H9 (cell line): ENCODE data around the gene WDR6. TPM values are rescaled to one million over a fixed set of nuclear protein-coding genes. Genes with fewer than 3 reads are reported as not detected.

Source experiments
- DNase-seq: peaks from one replicate; pipeline ENCODE4 v3.0.0-alpha.2; 2017
- H2AFZ ChIP-seq: one replicate; pipeline ENCODE4 v1.6.1; 2013; ENCODE audit warnings: mild to moderate bottlenecking, low read length, control low read depth, moderate library complexity
- H2AK5ac ChIP-seq: 2 replicates; pipeline ENCODE4 v1.6.1; 2013; ENCODE audit warnings: low read length, control low read depth, mixed read lengths; ENCODE audit not compliant: insufficient read length
- H2BK120ac ChIP-seq: one replicate; pipeline ENCODE4 v1.6.1; 2013; ENCODE audit warnings: low read depth, mild to moderate bottlenecking, low read length, control low read depth, inconsistent platforms; ENCODE audit not compliant: poor library complexity, severe bottlenecking
- H2BK12ac ChIP-seq: 2 replicates; pipeline ENCODE4 v1.6.1; 2013; ENCODE audit warnings: low read length, control low read depth, mixed read lengths, low read depth; ENCODE audit not compliant: insufficient read length
- H2BK15ac ChIP-seq: 2 replicates; pipeline ENCODE4 v1.6.1; 2013; ENCODE audit warnings: low read depth, low read length, control low read depth
- H2BK20ac ChIP-seq: one replicate; pipeline ENCODE4 v1.6.1; 2013; ENCODE audit warnings: low read depth, mild to moderate bottlenecking, low read length, control low read depth, inconsistent platforms; ENCODE audit not compliant: poor library complexity, severe bottlenecking
- H2BK5ac ChIP-seq: 2 replicates; pipeline ENCODE4 v1.6.1; 2013; ENCODE audit warnings: low read length, control low read depth, mixed read lengths; ENCODE audit not compliant: insufficient read length
- H3K14ac ChIP-seq: 2 replicates; pipeline ENCODE4 v1.6.1; 2013; ENCODE audit warnings: low read length, control low read depth; ENCODE audit not compliant: insufficient read depth
- H3K18ac ChIP-seq: 2 replicates; pipeline ENCODE4 v1.6.1; 2013; ENCODE audit warnings: low read depth, mild to moderate bottlenecking, mixed read lengths, low read length, control low read depth; ENCODE audit not compliant: insufficient read length
- H3K23ac ChIP-seq: 2 replicates; pipeline ENCODE4 v1.6.1; 2013; ENCODE audit warnings: low read length, control low read depth, mixed read lengths, low read depth; ENCODE audit not compliant: insufficient read length
- H3K23me2 ChIP-seq: 2 replicates; pipeline ENCODE4 v1.6.1; 2013; ENCODE audit warnings: low read depth, mild to moderate bottlenecking, mixed read lengths, low read length, control low read depth; ENCODE audit not compliant: insufficient read length, poor library complexity, severe bottlenecking
- H3K27ac ChIP-seq: 2 replicates; pipeline ENCODE4 v1.5.1; 2013; ENCODE audit warnings: low read length, control low read depth, mixed read lengths, low read depth; ENCODE audit not compliant: insufficient read length
- H3K27me3 ChIP-seq: 2 replicates; pipeline ENCODE4 v1.6.1; 2013; ENCODE audit warnings: low read length, control low read depth, inconsistent platforms; ENCODE audit not compliant: insufficient read depth
- H3K4ac ChIP-seq: 2 replicates; pipeline ENCODE4 v1.6.1; 2013; ENCODE audit warnings: low read depth, mild to moderate bottlenecking, control low read depth, inconsistent platforms, low read length, moderate library complexity
- H3K4me1 ChIP-seq: 2 replicates; pipeline ENCODE4 v1.6.1; 2013; ENCODE audit warnings: low read length, control low read depth, inconsistent platforms; ENCODE audit not compliant: insufficient read depth
- H3K4me2 ChIP-seq: 2 replicates; pipeline ENCODE4 v1.6.1; 2013; ENCODE audit warnings: low read length, control low read depth, mixed read lengths; ENCODE audit not compliant: insufficient read length, insufficient read depth
- H3K56ac ChIP-seq: 2 replicates; pipeline ENCODE4 v1.6.1; 2013; ENCODE audit warnings: low read depth, mild to moderate bottlenecking, mixed read lengths, low read length, control low read depth; ENCODE audit not compliant: insufficient read length
- H3K79me1 ChIP-seq: 2 replicates; pipeline ENCODE4 v1.6.1; 2013; ENCODE audit warnings: low read depth, mild to moderate bottlenecking, moderate library complexity, low read length, control low read depth, inconsistent platforms; ENCODE audit not compliant: insufficient read depth, poor library complexity, severe bottlenecking
- H3K79me2 ChIP-seq: 2 replicates; pipeline ENCODE4 v1.6.1; 2013; ENCODE audit warnings: low read length, control low read depth, inconsistent platforms; ENCODE audit not compliant: insufficient read depth
- H3K9ac ChIP-seq: 2 replicates; pipeline ENCODE4 v1.6.1; 2013; ENCODE audit warnings: low read length, control low read depth, mixed read lengths; ENCODE audit not compliant: insufficient read length; ENCODE audit errors: extremely low read depth
- H3K9me3 ChIP-seq: one replicate; pipeline ENCODE4 v1.6.1; 2013; ENCODE audit warnings: low read depth, low read length, inconsistent platforms; ENCODE audit not compliant: control insufficient read depth
- H3T11ph ChIP-seq: one replicate; pipeline ENCODE4 v1.6.1; 2013; ENCODE audit warnings: mild to moderate bottlenecking, low read length, control low read depth, inconsistent platforms
- H4K20me1 ChIP-seq: one replicate; pipeline ENCODE4 v1.6.1; 2013; ENCODE audit not compliant: control insufficient read depth, insufficient read length, insufficient read depth
- H4K5ac ChIP-seq: 2 replicates; pipeline ENCODE4 v1.6.1; 2013; ENCODE audit warnings: low read depth, mild to moderate bottlenecking, mixed read lengths, low read length, control low read depth; ENCODE audit not compliant: insufficient read length
- H4K8ac ChIP-seq: replicated peaks from 2 replicates; pipeline ENCODE4 v1.6.1; 2013; ENCODE audit warnings: low read length, control low read depth, mixed read lengths, low read depth; ENCODE audit not compliant: insufficient read length
- H4K91ac ChIP-seq: 2 replicates; pipeline ENCODE4 v1.6.1; 2013; ENCODE audit warnings: low read depth, mild to moderate bottlenecking, moderate library complexity, mixed read lengths, low read length, control low read depth; ENCODE audit not compliant: insufficient read length
- H3K27ac Mint-ChIP-seq, 3 experiments: 2 replicates in 2 of 3; 3 replicates in 1 of 3; pipeline ENCODE4 v1.8.0; 2020 to 2021; ENCODE audit warnings: mixed read lengths in 3 of 3, mild to moderate bottlenecking in 1 of 3, moderate library complexity in 1 of 3
- H3K27me3 Mint-ChIP-seq: 2 replicates; pipeline ENCODE4 v1.8.0; 2021; ENCODE audit warnings: low read depth, mild to moderate bottlenecking, moderate library complexity, mixed read lengths
- H3K36me3 Mint-ChIP-seq, 3 experiments: 2 replicates in 2 of 3; 3 replicates in 1 of 3; pipeline ENCODE4 v1.8.0; 2020 to 2021; ENCODE audit warnings: low read depth in 3 of 3, mixed read lengths in 3 of 3; ENCODE audit not compliant: insufficient read depth in 1 of 3
- H3K4me1 Mint-ChIP-seq, 2 experiments: 2 replicates each; pipeline ENCODE4 v1.8.0; 2020; ENCODE audit warnings: mixed read lengths in 2 of 2
- H3K4me3 Mint-ChIP-seq, 2 experiments: 2 replicates in 1 of 2; 3 replicates in 1 of 2; pipeline ENCODE4 v1.8.0; 2020 to 2021; ENCODE audit warnings: mild to moderate bottlenecking in 2 of 2, mixed read lengths in 2 of 2, moderate library complexity in 1 of 2
- H3K9me3 Mint-ChIP-seq, 2 experiments: 2 replicates in 1 of 2; 3 replicates in 1 of 2; pipeline ENCODE4 v1.8.0; 2020; ENCODE audit warnings: mild to moderate bottlenecking in 2 of 2, mixed read lengths in 2 of 2, moderate library complexity in 1 of 2
- WGBS: extraction: QIAGEN DNeasy Blood & Tissue Kit; methylation state at CpG from one replicate; pipeline ENCODE4 v1.1.7; 2013; ENCODE audit warnings: missing lambda C conversion rate, low lambda C conversion rate, mixed read lengths; ENCODE audit not compliant: insufficient read length; ENCODE audit errors: extremely low coverage; 5-methylcytosine and 5-hydroxymethylcytosine counted together
- total RNA-seq: library from RNA; stranded (reverse); gene quantifications from 2 replicates; pipeline ENCODE4 v1.2.1, GENCODE V29; 2021
- TF ChIP-seq, protein P1 (sequence below): fragments of 200-600 bp; sonication (generic); conservative IDR thresholded peaks from 3 replicates; pipeline ENCODE4 v1.8.0; 2021; ENCODE audit warnings: antibody characterized with exemption, mild to moderate bottlenecking

The WDR6 gene
- total RNA-seq, 1 experiment from 2014 or later = 298 TPM

DNA sequence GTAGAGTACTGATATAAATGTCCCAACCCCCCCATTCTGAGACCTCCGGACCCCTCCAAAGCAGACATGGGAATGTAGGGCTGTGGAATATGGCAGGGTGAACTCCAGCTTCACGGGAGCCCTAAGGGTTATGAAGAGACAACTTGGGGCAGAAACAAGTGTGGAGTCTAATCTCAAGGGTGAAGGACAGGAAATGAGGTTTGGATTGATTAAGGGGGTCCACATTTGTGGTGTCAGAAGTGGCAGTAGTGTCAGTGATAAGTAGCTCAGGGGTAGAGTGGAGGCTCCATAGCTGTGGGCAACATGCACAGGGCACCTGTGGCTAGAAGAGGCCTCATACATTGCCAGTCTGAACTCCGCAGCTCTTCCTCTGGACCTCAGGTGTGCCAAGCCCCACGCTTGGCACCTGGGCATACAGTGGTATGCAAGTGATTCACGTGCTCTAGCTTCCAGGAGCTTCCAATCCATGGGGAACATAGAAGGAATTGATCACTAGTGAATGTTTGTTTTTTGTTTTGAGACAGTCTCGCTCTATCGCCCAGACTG is 21.3 kb upstream of the WDR6 start:
- Mint-ChIP-seq H3K27ac (peak overlapping the region in 2 of 3 experiments; percentile 34 to 54; a peak in 4 of 7 replicates), H3K9me3 (no peaks in the 10 kb centered on the region), H3K4me3 (no peak overlapping the region), H3K36me3 (peaks cover 23 to 53% (median 34%) of the 10 kb centered on the region in 3 experiments), H3K4me1 (peaks cover 10% of the 10 kb centered on the region in 2 experiments), H3K27me3 (no peaks in the 10 kb centered on the region; the same call in 1 of the 2 replicates)
- no peaks in the 10 kb centered on the region; the same call in 1 of the 2 replicates for H3K79me2 ChIP-seq
- H3K23ac ChIP-seq = no peak overlapping the region
- no peaks in the 10 kb centered on the region for H4K20me1 ChIP-seq
- H3K9me3 ChIP-seq = no peaks in the 10 kb centered on the region
- H3K23me2 ChIP-seq = peaks cover 17% of the 10 kb centered on the region
- no peak overlapping the region for H2BK15ac ChIP-seq
- H2BK20ac ChIP-seq = no peak overlapping the region
- no peak overlapping the region for H3T11ph ChIP-seq
- H2BK5ac ChIP-seq = no peak overlapping the region
- H3K4me1 ChIP-seq = peaks cover 3% of the 10 kb centered on the region; the same call in 1 of the 2 replicates
- no peak overlapping the region for H3K14ac ChIP-seq
- no CpG with 5 or more reads among the region's 7 CpGs for WGBS
- H2AK5ac ChIP-seq = no peak overlapping the region
- H2BK120ac ChIP-seq = no peak overlapping the region
- no peak overlapping the region for H3K4me2 ChIP-seq
- no peak for DNase-seq
- no peak overlapping the region for H4K8ac ChIP-seq
- no peak overlapping the region for H3K56ac ChIP-seq
- no peak overlapping the region for H3K27ac ChIP-seq
- H4K91ac ChIP-seq = no peak overlapping the region
- H3K18ac ChIP-seq = no peak overlapping the region
- no peak overlapping the region for H2BK12ac ChIP-seq
- H3K9ac ChIP-seq = no peak overlapping the region
- no peaks in the 10 kb centered on the region for H3K27me3 ChIP-seq
- H3K79me1 ChIP-seq = no peaks in the 10 kb centered on the region
- H3K4ac ChIP-seq = no peak overlapping the region
- TF ChIP-seq, protein P1, sequence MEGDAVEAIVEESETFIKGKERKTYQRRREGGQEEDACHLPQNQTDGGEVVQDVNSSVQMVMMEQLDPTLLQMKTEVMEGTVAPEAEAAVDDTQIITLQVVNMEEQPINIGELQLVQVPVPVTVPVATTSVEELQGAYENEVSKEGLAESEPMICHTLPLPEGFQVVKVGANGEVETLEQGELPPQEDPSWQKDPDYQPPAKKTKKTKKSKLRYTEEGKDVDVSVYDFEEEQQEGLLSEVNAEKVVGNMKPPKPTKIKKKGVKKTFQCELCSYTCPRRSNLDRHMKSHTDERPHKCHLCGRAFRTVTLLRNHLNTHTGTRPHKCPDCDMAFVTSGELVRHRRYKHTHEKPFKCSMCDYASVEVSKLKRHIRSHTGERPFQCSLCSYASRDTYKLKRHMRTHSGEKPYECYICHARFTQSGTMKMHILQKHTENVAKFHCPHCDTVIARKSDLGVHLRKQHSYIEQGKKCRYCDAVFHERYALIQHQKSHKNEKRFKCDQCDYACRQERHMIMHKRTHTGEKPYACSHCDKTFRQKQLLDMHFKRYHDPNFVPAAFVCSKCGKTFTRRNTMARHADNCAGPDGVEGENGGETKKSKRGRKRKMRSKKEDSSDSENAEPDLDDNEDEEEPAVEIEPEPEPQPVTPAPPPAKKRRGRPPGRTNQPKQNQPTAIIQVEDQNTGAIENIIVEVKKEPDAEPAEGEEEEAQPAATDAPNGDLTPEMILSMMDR = no peak
- no peak overlapping the region for H2AFZ ChIP-seq
- no peak overlapping the region for H4K5ac ChIP-seq
